ENCODE measurements around the gene SYT2.
"Not testable (repeated sequence)": the region's sequence is repeated elsewhere in the genome, so short reads cannot be mapped to it uniquely, and the experiment has no call there.

- TF ChIP-seq POLR2A (IDR thresholded peaks at IDR 0.05): peak in 1 of 3 donors; percentile 10
- TF ChIP-seq CTCF (IDR thresholded peaks at IDR 0.05 in 8 of 11, conservative IDR thresholded peaks at IDR 0.05 in 3 of 11): not testable (repeated sequence)
These were observed 167.8 kb downstream of the SYT2 start for GRCh38 chr1:202542415-202542814.

Measured in spleen (tissue), 7 donors.